ENCODE results near the gene BRD3.
"Not testable (repeated sequence)": the region's sequence is repeated elsewhere in the genome, so short reads cannot be mapped to it uniquely, and the experiment has no call there.

The BRD3 gene

DNA sequence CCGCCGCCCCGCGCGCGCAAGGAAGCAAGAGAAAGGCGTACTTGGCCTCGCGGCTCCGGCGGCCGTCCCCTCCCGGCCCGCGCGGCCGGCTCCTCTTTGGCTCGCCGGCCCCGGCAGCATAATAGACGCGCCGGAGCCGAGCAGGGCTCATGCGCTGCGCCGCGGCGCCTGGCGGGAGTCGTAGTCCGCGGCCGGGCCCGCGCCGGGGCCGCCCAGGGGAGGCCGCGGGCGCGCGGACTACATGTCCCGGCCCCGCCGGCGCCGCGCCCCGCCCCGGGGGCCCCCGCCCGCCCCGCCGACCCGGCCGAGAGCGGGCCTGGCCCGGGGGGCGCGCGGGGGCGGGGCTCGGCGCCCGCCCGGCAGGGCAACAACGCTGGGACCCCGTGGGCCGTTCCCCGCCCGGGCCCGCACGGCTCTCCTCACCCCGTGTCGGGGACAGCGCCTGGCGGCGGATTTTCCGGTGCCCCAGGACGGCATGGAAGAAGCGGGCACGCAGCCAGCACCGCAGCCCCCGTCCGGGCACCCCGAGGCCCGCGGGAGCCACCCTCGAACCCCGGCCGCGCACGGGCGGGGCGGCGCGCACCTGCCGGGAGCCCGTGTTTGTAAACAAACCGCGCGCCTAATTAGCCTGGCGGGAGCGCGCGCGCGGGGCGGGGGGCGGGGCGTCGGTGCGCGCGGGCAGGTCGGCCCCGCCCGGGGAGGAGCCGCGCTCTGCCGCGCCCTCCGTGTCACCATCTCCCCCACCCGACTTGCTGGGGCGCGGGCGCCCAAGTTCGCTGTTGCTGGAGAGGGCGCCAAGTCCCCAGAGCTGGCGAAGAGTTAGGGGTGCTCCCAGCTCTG is at the start of gene BRD3:
BRD3 (minus strand) TSS at position 123 of the 840 bp plus-strand sequence. CDS start 14,549 bp downstream, outside the sequence.
- peak; percentile 46 to 62 for DNase-seq (ENCODE audit: low read depth in 2 of 2, low spot score in 1 of 2)

- no peak for DNase-seq (ENCODE audit: low read depth in 2 of 2, low spot score in 1 of 2)
These were observed 44.7 kb upstream of the BRD3 start for GRCh38 chr9:134112561-134112960.

DNA sequence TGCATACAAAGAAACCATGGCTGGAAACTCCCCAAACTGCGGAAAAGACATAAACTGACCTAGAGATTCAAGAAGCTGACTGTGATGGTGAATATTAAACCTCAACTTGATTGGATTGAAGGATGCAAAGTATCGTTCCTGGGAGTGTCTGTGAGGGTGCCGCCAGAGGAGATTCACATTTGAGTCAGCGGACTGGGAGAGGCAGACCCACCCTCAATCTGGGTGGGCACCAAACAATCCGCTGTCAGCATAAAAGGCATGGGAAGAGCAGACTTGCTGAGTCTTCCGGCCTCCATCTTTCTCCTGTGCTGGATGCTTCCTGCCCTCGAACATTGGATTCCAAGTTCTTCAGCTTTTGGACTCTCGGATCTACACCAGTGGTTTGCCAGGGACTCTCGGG is 43.2 kb upstream of the BRD3 start:
- no peak for DNase-seq (ENCODE audit: low read depth in 2 of 2, low spot score in 1 of 2)

DNA sequence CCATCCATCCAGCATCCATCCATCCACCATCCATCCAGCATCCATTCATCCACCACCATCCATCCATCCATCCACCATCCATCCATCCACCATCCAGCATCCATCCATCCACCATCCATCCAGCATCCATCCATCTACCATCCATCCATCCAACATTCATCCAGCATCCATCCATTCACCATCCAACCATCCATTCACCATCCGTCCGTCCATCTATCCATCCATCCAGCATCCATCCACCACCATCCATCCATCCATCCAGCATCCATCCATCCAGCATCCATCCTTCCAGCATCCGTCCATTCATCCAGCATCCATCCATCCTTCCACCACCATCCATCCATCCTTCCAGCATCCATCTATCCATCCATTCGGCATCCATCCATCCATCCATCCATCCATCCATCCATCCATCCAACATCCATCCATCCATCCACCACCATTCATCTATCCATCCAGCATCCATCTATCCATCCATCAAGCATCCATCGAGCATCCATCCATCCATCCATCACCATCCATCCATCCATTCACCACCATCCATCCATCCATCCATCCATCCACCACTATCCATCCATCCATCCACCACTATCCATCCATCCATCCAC is 35.7 kb upstream of the BRD3 start:
- no peak for DNase-seq (ENCODE audit: low read depth in 2 of 2, low spot score in 1 of 2)

- DNase-seq (ENCODE audit: low read depth in 2 of 2, low spot score in 1 of 2): no peak
These were observed 33.9 kb upstream of the BRD3 start for GRCh38 chr9:134101623-134102149.

- DNase-seq (ENCODE audit: low read depth in 2 of 2, low spot score in 1 of 2): not testable (repeated sequence)
These were observed 33.3 kb upstream of the BRD3 start for GRCh38 chr9:134101133-134101532.

DNA sequence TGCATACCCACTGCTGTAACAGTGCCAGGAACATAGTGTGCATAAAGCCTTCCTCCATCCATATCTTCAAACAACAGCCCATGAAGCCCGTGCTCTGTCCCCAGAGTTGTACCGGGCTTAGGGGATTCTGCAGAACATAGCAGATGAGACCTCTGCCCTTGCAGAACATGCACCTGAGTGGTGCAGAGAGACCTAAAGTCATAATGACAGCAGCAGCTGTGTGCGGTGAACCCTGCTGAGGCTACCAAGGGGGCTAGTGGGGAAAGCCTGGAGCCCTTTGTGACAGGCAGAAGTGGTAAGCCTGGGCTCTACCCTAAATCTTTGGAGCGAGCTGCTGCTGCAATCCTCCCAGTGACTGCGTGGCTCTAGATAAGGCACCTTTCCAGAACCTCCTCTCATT is 32.2 kb upstream of the BRD3 start:
- DNase-seq (ENCODE audit: low read depth in 2 of 2, low spot score in 1 of 2): no peak

- peak in 1 of 2 donors; percentile 20 for DNase-seq (ENCODE audit: low read depth in 2 of 2, low spot score in 1 of 2)
These were observed 31.4 kb upstream of the BRD3 start for GRCh38 chr9:134099123-134099761.

DNA sequence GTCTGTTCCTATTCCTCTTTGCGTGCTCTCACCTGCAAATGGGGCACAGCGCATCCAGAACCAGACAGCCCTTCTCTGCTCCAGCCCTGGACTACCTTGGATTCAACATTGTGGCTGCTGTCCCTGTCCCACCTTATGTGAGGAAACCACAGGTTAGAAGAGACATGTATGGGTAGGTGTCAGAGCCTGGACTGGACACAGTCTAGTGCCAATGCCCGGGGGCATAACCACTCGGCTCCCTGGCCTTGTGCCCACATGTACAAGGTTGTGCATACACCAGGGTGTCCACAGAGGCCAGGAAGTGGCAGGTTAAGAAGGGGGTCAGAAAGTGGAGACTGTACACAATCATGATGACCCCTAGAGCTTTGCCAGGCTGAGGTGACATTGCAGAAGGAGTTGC is 22.1 kb upstream of the BRD3 start:
- no peak for DNase-seq (ENCODE audit: low read depth in 2 of 2, low spot score in 1 of 2)

- no peak for DNase-seq (ENCODE audit: low read depth in 2 of 2, low spot score in 1 of 2)
These were observed 20.4 kb upstream of the BRD3 start for GRCh38 chr9:134088063-134088725.

- DNase-seq (ENCODE audit: low read depth in 2 of 2, low spot score in 1 of 2): no peak
These were observed 17.8 kb upstream of the BRD3 start for GRCh38 chr9:134085674-134086073.

DNA sequence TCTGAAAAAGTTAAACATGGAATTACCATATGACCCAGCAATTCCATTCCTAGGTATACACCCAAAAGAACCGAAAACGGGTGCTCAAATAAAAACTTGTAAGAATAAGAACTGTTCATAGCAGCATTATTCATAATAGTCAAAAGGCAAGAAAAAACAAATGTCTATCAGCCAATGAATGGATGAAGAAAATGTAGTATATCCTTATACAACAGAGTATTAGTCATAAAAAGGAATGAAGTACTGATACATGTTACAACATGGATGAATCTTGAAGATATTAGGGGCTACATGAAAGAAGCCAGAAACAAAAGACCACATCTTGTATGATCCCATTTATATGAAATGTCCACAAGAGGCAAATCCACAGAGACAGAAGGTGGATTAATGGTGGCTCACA is 15.6 kb upstream of the BRD3 start:
- no peak for DNase-seq (ENCODE audit: low read depth in 2 of 2, low spot score in 1 of 2)

DNA sequence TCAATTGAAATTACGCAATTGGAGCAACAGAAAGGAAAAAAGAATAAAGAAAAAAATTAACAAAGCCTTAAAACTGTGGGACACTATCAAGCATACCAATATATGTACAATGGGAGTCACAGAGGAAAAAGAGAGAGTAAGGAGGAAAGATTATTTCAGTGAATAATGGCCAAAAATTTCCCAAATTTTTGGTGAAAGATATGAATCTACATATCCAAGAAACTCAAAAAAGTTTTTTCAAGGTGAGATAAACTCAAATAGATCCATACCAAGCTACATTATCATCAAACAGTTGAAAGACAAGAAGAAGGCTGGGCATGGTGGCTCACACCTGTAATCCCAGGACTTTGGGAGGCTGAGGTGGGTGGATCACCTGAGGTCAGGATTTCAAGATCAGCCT is 8.8 kb upstream of the BRD3 start:
- no peak for DNase-seq (ENCODE audit: low read depth in 2 of 2, low spot score in 1 of 2)

DNA sequence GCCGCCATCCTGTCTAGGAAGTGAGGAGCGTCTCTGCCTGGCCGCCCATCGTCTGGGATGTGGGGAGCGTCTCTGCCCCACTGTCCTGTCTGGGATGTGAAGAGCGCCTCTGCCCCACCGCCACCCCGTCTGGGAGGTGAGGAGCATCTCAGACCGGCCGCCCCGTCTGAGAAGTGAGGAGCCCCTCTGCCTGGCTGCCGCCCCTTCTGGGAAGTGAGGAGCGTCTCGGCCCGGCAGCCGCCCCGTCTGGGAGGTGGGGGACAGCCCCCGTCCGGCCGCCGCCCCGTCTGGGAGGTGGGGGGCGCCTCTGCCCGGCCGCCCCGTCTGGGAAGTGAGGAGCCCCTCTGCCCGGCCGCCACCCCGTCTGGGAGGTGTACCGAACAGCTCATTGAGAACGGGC is 7.9 kb upstream of the BRD3 start:
- not testable (repeated sequence) for DNase-seq (ENCODE audit: low read depth in 2 of 2, low spot score in 1 of 2)

DNA sequence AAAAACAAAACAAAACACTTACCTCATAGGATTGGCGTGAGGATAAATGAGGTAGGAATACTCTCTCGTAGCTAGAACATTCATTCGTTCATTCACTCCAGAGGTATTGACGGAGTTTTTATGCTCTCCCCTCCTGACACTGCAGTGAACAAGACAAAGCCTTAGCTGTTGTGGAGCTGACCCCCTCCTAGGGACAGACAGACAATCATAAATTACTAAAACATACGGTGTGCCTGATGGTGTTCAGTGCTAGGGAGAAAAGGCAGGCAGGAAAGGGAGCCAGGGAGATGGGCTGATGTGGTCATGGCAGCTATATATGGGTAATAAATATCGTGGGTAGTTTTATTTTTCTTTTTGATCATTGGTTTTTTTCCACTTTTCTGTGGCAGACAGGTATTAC is 5.7 kb upstream of the BRD3 start:
- no peak for DNase-seq (ENCODE audit: low read depth in 2 of 2, low spot score in 1 of 2)

- not testable (repeated sequence) for DNase-seq (ENCODE audit: low read depth in 2 of 2, low spot score in 1 of 2)
These were observed 4.9 kb upstream of the BRD3 start for GRCh38 chr9:134072683-134073082.

DNA sequence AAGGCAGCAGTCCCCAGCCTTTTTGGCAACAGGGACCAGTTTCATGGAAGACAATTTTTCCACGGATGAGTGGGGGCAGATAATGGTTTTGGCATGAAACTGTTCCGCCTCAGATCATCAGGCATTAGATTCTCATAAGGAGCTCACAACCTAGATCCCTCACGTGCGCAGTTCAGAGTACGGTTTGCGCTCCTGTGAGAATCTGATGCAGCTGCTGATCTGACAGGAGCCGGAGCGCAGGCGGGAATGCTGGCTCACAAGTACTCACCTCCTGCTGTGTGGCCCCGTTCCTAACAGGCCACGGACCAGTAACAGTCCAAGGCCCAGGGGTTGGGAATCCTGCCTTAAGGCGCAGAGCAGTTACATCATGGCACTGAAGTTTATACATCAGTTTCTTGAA is 3.3 kb upstream of the BRD3 start:
- DNase-seq (ENCODE audit: low read depth in 2 of 2, low spot score in 1 of 2): no peak

DNA sequence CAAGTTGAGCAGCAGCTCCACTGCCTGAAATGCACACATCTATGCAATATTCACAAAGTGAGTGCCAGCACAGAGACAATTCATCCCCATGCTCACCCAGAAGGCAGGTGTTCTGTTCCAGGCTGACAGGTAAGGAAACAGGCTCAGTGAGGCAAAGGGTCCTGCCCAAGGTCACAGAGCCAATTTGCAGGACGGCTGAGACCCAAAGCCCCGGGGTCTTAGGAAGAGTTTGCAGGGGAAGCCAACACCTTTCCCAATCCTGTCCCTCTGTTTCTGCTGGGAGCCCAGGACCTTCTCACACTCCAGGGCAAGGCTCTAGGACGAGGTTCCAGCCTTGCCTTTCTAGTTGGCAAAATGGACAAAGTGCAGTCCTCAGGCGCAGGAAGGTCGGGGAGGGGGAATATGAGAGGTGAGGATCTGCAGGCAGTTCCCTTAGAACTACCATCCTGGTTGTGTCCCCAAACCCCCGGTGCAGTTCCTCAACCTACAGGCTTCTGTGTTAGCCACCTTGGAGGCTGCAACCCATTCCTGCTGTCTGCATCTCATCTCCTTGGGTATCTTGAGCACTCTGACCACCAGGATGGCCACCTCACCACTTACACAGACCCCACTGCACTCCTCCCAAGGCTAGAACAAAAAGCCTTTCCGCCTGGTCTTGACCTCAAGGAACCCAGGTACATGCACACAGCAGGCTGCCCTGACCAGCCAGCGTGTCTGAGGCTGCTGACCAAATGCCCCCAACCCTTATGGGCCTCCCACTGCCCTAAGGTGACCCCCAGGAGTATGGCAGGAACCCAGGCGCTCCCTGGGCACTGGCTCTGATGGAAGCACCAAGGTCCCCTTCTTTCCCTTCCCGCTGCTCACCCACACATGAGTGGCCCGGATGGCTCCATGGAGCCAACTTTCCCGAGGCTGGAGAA is 1.9 kb upstream of the BRD3 start:
- DNase-seq (ENCODE audit: low read depth in 2 of 2, low spot score in 1 of 2): no peak

- no peak for DNase-seq (ENCODE audit: low read depth in 2 of 2, low spot score in 1 of 2)
These were observed 1.1 kb upstream of the BRD3 start for GRCh38 chr9:134068744-134069479.

All from stimulated activated CD8-positive, alpha-beta memory T cell treated with anti-CD3 and anti-CD28 coated beads, Interleukin-4, amount 100 ng/mL, for 4 hours (primary cell).